ENCODE measurements around the gene PDE8B.

PDE8B gene

GRCh38 chr5:77189421-77189820, 21.1 kb upstream of the PDE8B start:
- DNase-seq, result no peak

GRCh38 chr5:77192441-77193050, 17.9 kb upstream of the PDE8B start:
- no peak for DNase-seq

GRCh38 chr5:77194762-77195161, 15.7 kb upstream of the PDE8B start:
- DNase-seq, result no peak

- no peak for DNase-seq
Observed at GRCh38 chr5:77197840-77198554, 12.5 kb upstream of the PDE8B start.

GRCh38 chr5:77200663-77201062, 9.8 kb upstream of the PDE8B start:
- DNase-seq, result no peak

- DNase-seq, result no peak
Observed at GRCh38 chr5:77202145-77202544, 8.3 kb upstream of the PDE8B start.

GRCh38 chr5:77204967-77205366, 5.5 kb upstream of the PDE8B start:
- DNase-seq, result no peak

- no peak for DNase-seq
Observed at GRCh38 chr5:77208507-77209163, 1.8 kb upstream of the PDE8B start.

GRCh38 chr5:77209495-77210090, 887 bp upstream of the PDE8B start:
- no peak for DNase-seq

- peak in 1 of 2 experiments; percentile 51 for DNase-seq
Observed at GRCh38 chr5:77210964-77211690, 647 bp downstream of the PDE8B start.

GRCh38 chr5:77211691-77212047, 1.2 kb downstream of the PDE8B start:
- DNase-seq, result no peak

- no peak for DNase-seq
Observed at GRCh38 chr5:77213601-77214000, 3.1 kb downstream of the PDE8B start.

GRCh38 chr5:77214151-77214550, 3.7 kb downstream of the PDE8B start:
- DNase-seq, result peak in 1 of 2 experiments; percentile 23

- DNase-seq, result peak in 1 of 2 experiments; percentile 9
Observed at GRCh38 chr5:77218263-77218662, 7.8 kb downstream of the PDE8B start.

GRCh38 chr5:77221115-77221514, 10.6 kb downstream of the PDE8B start:
- no peak for DNase-seq

- DNase-seq, result no peak
Observed at GRCh38 chr5:77222722-77223121, 12.2 kb downstream of the PDE8B start.

GRCh38 chr5:77223653-77224052, 13.2 kb downstream of the PDE8B start:
- DNase-seq, result no peak

GRCh38 chr5:77224672-77225355, 14.3 kb downstream of the PDE8B start:
- DNase-seq, result no peak

- no peak for DNase-seq
Observed at GRCh38 chr5:77225531-77225930, 15.1 kb downstream of the PDE8B start.

GRCh38 chr5:77229887-77230286, 19.4 kb downstream of the PDE8B start:
- DNase-seq, result no peak

GRCh38 chr5:77230727-77231470, 20.4 kb downstream of the PDE8B start:
- no peak for DNase-seq

All from NCI-H524 (cell line).